ACHN (cell line): ENCODE data around the gene PCBP3.
A peak's percentile ranks its signal among the peaks of the same experiment; 100 is the strongest.
"Not testable (repeated sequence)": the region's sequence is repeated elsewhere in the genome, so short reads cannot be mapped to it uniquely, and the experiment has no call there.

Source experiments
- DNase-seq: peaks from one replicate; pipeline ENCODE4 v3.0.0-alpha.2; 2015
- in situ Hi-C: cut with HindIII; loops from 2 replicates; pipeline ENCODE4 v1.10.0; 2017; ENCODE audit warnings: low sequenced_read_pairs, low pct_ligation_motif_present, low pct_unique_long_range_greater_than_20kb

The PCBP3 gene

GRCh38 chr21:45643021-45643980 is at the start of gene PCBP3:
Gene PCBP3 (plus strand): TSS chr21:45643725. CDS start chr21:45850086, 206,361 bp downstream.
- in situ Hi-C loops, result no loop called here
- DNase-seq, result peak; percentile 86

GRCh38 chr21:45594721-45595489 is 48.6 kb upstream of the PCBP3 start:
- no peak for DNase-seq
- in situ Hi-C loops, result no loop called here

- in situ Hi-C loops, result no loop called here
- no peak for DNase-seq
These were observed 47.8 kb upstream of the PCBP3 start for GRCh38 chr21:45595574-45596295.

DNA sequence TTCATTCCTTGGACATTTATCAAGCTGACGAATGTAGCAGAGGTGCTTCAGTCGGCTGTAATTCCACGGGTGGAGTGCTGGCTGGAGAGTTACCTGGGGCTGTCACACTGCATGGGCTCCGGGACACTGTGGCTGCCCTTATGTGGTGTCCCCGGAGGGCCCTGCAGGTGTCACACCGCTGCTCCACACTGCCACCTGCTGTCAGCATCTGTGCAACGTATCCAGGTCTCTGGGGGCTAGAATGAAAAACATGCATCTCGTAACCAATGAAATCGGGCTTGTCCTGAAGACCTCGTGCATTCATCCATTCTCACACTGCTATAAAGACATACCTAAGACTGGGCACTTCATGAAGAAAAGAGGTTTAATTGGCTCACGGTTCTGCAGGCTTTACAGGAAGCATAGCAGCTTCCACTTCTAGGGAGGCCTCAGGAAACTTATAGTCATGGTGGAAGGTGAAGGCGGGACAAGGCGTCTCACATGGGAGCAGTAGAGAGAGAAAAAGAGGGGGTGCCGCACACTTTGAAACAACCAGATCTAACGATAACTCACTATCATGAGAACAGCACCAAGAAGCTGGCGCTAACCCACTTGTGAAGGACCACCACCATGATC is 46.7 kb upstream of the PCBP3 start:
- in situ Hi-C loops, result no loop called here
- peak; percentile 51 for DNase-seq

DNA sequence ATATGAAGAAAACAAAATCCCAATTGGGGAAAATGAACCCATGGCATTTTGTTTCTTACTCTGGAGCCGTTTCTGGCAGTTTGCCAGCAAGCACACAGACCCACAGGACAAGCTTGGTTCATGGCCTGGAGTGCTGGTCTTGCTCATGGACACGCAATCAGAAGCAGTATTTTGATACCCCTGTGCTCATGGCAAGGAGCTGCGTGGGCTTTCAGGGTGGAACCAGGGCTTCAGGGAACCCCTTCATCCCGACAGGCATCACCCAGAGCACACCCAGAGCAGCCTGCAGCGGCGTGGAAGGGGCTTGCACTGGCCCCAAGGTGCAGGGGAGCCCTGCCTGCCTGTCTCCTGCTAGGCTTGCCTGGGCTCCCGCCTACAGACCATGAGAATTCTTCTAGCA is 45.4 kb upstream of the PCBP3 start:
- DNase-seq, result no peak

GRCh38 chr21:45598666-45599065 is 44.9 kb upstream of the PCBP3 start:
- in situ Hi-C loops, result no loop called here

More for the DNA sequence above, 45.4 kb upstream of the PCBP3 start:
- in situ Hi-C loops, result no loop called here

DNA sequence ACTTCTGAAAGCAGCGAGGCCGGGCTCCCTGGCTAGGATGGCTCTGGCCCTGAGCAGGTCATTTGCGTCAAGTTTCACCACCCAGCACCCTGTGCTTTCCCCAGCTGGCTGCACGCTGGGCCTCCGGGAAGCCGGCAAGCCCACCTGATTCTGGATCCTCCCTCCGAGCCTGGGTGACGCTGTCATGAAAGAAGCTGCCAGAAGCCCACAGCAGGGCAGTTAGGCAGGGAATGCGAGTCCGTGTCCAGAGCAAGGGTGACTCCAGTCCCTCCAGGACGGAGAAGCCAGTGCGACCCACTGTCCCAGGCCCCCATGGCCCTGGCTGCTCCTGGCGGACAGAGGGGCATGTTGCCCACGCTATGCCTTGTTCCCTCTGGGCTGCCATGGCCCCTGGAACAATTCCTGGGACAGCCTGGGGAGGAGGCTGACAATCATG is 44.4 kb upstream of the PCBP3 start:
- DNase-seq, result no peak
- in situ Hi-C loops, result no loop called here

More at GRCh38 chr21:45598666-45599065, 44.9 kb upstream of the PCBP3 start:
- DNase-seq, result no peak

DNA sequence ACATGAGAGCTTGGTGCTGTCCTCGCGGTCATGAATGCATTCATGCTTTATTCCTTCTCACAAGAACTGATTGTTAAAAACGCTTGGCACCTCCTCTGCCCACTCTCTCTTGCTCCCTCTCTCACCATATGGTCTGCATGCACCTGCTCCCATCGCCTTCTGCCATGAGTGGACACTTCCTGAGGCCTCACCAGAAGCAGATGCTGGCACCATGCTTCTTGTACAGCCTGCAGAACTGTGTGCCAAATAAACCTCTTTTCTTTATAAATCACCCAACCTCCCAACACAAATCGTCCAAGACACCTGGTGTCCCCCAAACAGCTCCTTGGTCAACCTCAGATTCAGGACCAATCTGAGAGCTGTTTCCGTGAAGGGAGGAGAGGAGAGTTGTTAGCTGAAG is 43.3 kb upstream of the PCBP3 start:
- in situ Hi-C loops, result no loop called here
- DNase-seq, result no peak

- in situ Hi-C loops, result no loop called here
- no peak for DNase-seq
These were observed 42.0 kb upstream of the PCBP3 start for GRCh38 chr21:45601551-45601950.

DNA sequence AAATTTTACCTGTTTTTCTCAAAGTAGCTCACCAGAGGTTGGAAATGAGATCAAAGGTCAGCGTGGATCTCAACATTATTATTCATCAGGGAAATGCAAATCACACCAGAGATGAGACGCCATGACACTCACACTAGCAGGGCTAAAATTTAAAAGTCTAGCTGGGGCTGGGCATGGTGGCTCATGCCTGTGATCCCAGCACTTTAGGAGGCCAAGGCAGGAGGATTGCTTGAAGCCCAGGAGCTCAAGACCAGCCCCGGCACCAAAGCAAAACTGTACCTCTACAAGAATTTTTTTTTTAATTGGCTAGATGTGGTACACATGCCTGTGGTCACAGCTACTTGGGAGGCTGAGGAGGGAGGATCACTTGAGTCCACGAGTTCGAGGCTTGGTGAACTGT is 41.4 kb upstream of the PCBP3 start:
- in situ Hi-C loops, result no loop called here
- no peak for DNase-seq

DNA sequence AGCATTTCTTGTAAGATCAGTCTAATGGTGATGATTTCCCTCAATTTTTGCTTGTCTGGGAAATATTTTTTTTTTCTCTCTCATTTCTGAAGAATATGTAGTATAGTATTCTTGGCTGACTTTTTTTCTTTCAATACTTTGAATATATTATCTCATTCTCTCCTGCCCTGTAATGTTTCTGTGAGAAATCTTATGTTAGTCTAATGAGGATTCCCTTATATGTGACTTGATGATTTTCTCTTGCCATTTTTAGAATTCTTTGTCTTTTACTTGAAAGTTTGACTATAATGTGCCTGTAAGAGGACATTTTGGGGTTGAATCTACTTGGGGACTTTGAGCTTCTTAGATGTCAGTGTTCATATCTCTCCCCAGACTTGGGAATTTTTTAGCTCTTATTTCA is 40.0 kb upstream of the PCBP3 start:
- in situ Hi-C loops, result no loop called here
- DNase-seq, result no peak

DNA sequence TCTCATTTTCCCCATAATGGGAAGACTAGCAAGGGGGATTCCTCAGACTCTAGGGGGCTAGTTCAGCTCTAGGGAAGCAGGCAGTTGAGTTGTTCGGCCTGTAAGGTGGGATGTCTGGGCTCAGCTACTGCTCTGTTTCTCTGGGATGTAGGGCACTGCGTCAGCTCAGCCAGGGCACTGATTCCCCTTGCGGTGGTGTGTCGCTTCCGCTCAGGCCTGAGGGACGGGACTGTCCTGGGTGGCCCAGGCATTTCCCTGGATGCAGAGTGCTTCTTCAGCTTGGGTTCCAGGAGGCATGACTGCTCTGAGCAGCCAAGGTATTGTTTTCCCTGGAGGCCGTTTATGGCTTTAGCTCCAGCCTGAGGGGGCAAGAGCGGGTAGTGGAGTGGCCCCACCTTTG is 38.8 kb upstream of the PCBP3 start:
- in situ Hi-C loops, DNase-seq: not testable (repeated sequence)

- in situ Hi-C loops, result no loop called here
- DNase-seq, result no peak
These were observed 36.3 kb upstream of the PCBP3 start for GRCh38 chr21:45607021-45607908.

DNA sequence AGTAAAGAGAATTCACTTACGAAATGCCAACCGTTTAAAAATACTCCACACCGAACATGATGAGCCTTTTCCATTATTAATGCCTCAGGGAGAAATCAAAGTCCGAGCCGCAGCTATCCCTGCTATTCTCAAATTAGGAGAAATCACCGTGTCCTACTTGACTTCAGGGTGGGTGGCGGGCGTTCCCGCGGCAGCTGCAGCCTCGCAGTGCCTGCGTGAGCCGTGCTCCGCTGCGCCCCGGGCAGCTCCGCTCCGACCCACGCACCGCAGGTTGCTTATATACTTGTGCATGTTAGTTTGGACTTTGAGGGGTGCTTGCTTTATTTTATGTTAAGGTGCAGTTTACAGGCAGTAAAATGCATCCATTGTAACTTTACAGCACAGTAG is 35.6 kb upstream of the PCBP3 start:
- no peak for DNase-seq
- in situ Hi-C loops, result no loop called here

DNA sequence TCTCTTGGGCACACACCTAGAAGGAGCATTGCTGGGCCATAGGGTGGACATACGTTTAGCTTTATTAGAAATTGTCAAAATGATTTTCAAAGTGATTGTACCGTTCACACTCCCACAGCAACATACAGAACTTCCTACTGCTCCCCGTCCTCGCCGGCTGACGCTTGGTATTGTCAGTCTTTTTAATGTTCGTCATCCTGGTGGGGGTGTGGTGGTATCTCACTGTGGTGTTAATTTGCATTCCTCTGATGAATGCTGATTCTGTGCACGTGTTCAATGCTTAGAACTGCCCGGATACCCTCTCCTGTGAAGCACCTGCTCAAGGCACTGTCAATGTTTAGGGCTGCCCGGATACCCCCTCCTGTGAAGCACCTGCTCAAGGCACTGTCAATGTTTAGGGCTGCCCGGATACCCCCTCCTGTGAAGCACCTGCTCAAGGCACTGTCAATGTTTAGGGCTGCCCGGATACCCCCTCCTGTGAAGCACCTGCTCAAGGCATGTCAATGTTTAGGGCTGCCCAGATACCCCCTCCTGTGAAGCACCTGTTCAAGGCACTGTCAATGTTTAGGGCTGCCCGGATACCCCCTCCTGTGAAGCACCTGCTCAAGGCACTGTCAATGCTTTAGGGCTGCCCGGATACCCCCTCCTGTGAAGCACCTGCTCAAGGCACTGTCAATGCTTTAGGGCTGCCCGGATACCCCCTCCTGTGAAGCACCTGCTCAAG is 34.6 kb upstream of the PCBP3 start:
- in situ Hi-C loops, DNase-seq: not testable (repeated sequence)

- in situ Hi-C loops, DNase-seq: not testable (repeated sequence)
These were observed 33.9 kb upstream of the PCBP3 start for GRCh38 chr21:45609616-45610015.

- no peak for DNase-seq
- in situ Hi-C loops, result no loop called here
These were observed 32.2 kb upstream of the PCBP3 start for GRCh38 chr21:45611296-45611695.
